Lower leg skin (tissue), 4 donors: ENCODE data around the gene IPO5. TPM values are rescaled to one million over a fixed set of nuclear protein-coding genes. Genes with fewer than 3 reads are reported as not detected.
"Not testable (repeated sequence)": the region's sequence is repeated elsewhere in the genome, so short reads cannot be mapped to it uniquely, and the experiment has no call there.

ENCODE experiments used
- DNase-seq, 2 donors: peaks; one replicate each; pipeline ENCODE4 v3.0.0-alpha.2; 2019; ENCODE audit warnings: low spot score in 2 of 2
- H3K4me3 ChIP-seq: fragments of 200-600 bp; sonication (generic); 2 replicates; pipeline ENCODE4 v1.5.1; 2017; ENCODE audit warnings: mild to moderate bottlenecking, low read depth; ENCODE audit not compliant: poor library complexity, severe bottlenecking
- CTCF ChIP-seq, 3 donors: fragments of 450-650 bp; IDR thresholded peaks; one replicate each; pipeline ENCODE4 v1.5.1; 2016; ENCODE audit warnings: antibody characterized with exemption in 3 of 3, mild to moderate bottlenecking in 3 of 3, moderate library complexity in 2 of 3
- POLR2A ChIP-seq, 2 donors: fragments of 450-650 bp; IDR thresholded peaks; one replicate each; pipeline ENCODE4 v1.6.1; 2016 to 2017; ENCODE audit warnings: antibody characterized with exemption in 2 of 2, mild to moderate bottlenecking in 1 of 2, moderate library complexity in 1 of 2
- WGBS, 2 donors: methylation state at CpG; one replicate each; pipeline ENCODE4 v1.1.5; 2018; 5-methylcytosine and 5-hydroxymethylcytosine counted together
- intact Hi-C: fragments of 100-400 bp; cut with DNase I; formaldehyde crosslinking; loops from one replicate; pipeline ENCODE4 v1.15.0; 2023; ENCODE audit warnings: low total_unique reads
- total RNA-seq, 4 donors: library from RNA; depleted of rRNA; stranded (reverse); fragments of >200 nt; gene quantifications; one replicate each; pipeline ENCODE4 v1.1.0, GENCODE V29; 2016

IPO5 gene
- total RNA-seq, 4 donors from 2014 or later: 52.5 to 89.5 (median 75.0) TPM

GRCh38 chr13:98004107-98004506 is 50.6 kb downstream of the IPO5 start:
- DNase-seq: no peak
- intact Hi-C loops: no loop called here
- no peak overlapping the region for H3K4me3 ChIP-seq
- TF ChIP-seq POLR2A (IDR thresholded peaks at IDR 0.05) (no peak), CTCF (IDR thresholded peaks at IDR 0.05) (no peak)
- WGBS, 2 donors: 85 to 96% methylated on average over 3 of the region's 3 CpGs

- DNase-seq, H3K4me3 ChIP-seq, intact Hi-C loops: not testable (repeated sequence)
- whole genome bisulfite sequencing, 2 donors: 90 to 95% methylated on average over 8 of the region's 8 CpGs
Measured at GRCh38 chr13:98004997-98005396, 51.5 kb downstream of the IPO5 start.

- TF ChIP-seq POLR2A (IDR thresholded peaks at IDR 0.05): no peak
- no peak for TF ChIP-seq CTCF (IDR thresholded peaks at IDR 0.05)
- no peak for DNase-seq
- WGBS, 2 donors: 95 to 96% methylated on average over 5 of the region's 5 CpGs
- no peak overlapping the region for H3K4me3 ChIP-seq
- intact Hi-C loops: no loop called here
Measured at GRCh38 chr13:98007001-98007400, 53.5 kb downstream of the IPO5 start.

GRCh38 chr13:98013241-98013640 is 59.8 kb downstream of the IPO5 start:
- TF ChIP-seq CTCF (IDR thresholded peaks at IDR 0.05) (no peak), POLR2A (IDR thresholded peaks at IDR 0.05) (no peak)
- intact Hi-C loops: no loop called here
- DNase-seq: no peak
- H3K4me3 ChIP-seq: no peak overlapping the region
- 92 to 96% methylated on average over 9 of the region's 9 CpGs for WGBS, 2 donors

- no peak for TF ChIP-seq CTCF (IDR thresholded peaks at IDR 0.05)
- no peak for TF ChIP-seq POLR2A (IDR thresholded peaks at IDR 0.05)
- DNase-seq: no peak
- intact Hi-C loops: no loop called here
Measured at GRCh38 chr13:98014766-98015165, 61.3 kb downstream of the IPO5 start.

GRCh38 chr13:98018293-98018692 is 64.8 kb downstream of the IPO5 start:
- WGBS, 2 donors: 95 to 96% methylated on average over 4 of the region's 4 CpGs
- no peak overlapping the region for H3K4me3 ChIP-seq
- intact Hi-C loops: no loop called here
- TF ChIP-seq POLR2A (IDR thresholded peaks at IDR 0.05) (no peak), CTCF (IDR thresholded peaks at IDR 0.05) (no peak)
- DNase-seq: no peak

More at GRCh38 chr13:98014766-98015165, 61.3 kb downstream of the IPO5 start:
- H3K4me3 ChIP-seq: no peak overlapping the region
